Effector memory CD4-positive, alpha-beta T cell (primary cell): ENCODE measurements around the gene RNF181.
A peak's percentile ranks its signal among the peaks of the same experiment; 100 is the strongest.

Experiments used
- DNase-seq, 3 donors: peaks; one replicate each; pipeline ENCODE4 v3.0.0-alpha.2; 2020
- H3K27ac ChIP-seq: 2 replicates; pipeline ENCODE4 v1.7.0; 2013; ENCODE audit warnings: mild to moderate bottlenecking, low read length, moderate library complexity; ENCODE audit not compliant: insufficient read depth, poor library complexity, severe bottlenecking
- H3K27me3 ChIP-seq: replicated peaks from 2 replicates; pipeline ENCODE4 v1.7.0; 2013; ENCODE audit warnings: mild to moderate bottlenecking, low read length; ENCODE audit not compliant: insufficient read depth, control insufficient read depth, poor library complexity, severe bottlenecking
- H3K36me3 ChIP-seq: 2 replicates; pipeline ENCODE4 v1.7.0; 2013; ENCODE audit warnings: mild to moderate bottlenecking, low read length, moderate library complexity; ENCODE audit not compliant: control insufficient read depth, insufficient read depth
- H3K4me1 ChIP-seq: 2 replicates; pipeline ENCODE4 v1.7.0; 2013; ENCODE audit warnings: low read length, mild to moderate bottlenecking; ENCODE audit not compliant: control insufficient read depth, insufficient read depth, poor library complexity, severe bottlenecking
- H3K4me3 ChIP-seq: 2 replicates; pipeline ENCODE4 v1.7.0; 2013; ENCODE audit warnings: low read length, low read depth, mild to moderate bottlenecking; ENCODE audit not compliant: insufficient read depth, poor library complexity, severe bottlenecking
- H3K9me3 ChIP-seq: 2 replicates; pipeline ENCODE4 v1.7.0; 2013; ENCODE audit warnings: mild to moderate bottlenecking, low read length, moderate library complexity; ENCODE audit not compliant: control insufficient read depth

The RNF181 gene

DNA sequence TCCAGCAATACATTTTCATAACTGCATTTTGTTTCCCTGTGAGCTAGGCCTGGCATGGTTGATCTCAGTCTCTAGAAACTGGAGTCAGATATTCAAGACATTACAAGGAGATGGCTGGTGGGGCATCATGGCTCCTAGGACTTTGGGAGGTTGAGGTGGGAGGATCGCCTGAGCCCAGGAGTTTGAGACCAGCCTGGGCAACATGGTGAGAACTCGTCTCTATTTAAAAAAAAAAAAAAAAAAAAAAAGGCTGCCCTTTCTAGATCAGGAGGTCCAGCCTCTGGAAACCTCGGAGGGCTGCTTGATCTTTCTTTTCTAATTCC, 18.5 kb upstream of the RNF181 start:
- no peak for DNase-seq
- Histone ChIP-seq H3K36me3 (peaks cover 9% of the 10 kb centered on the region), H3K9me3 (no peaks in the 10 kb centered on the region), H3K27ac (peak overlapping the region; percentile 65), H3K27me3 (no peaks in the 10 kb centered on the region), H3K4me3 (peak overlapping the region; percentile 76), H3K4me1 (peaks cover 20% of the 10 kb centered on the region)

- H3K27ac ChIP-seq: peak within 1 kb of the TSS; percentile 65
- peak; percentile 37 to 57 (median 46) for DNase-seq
These were observed 17.9 kb upstream of the RNF181 start, which contains the start of gene VAMP8 for GRCh38 chr2:85577386-85578242. Gene VAMP8 (plus strand): TSS chr2:85577586. CDS start chr2:85577647, 61 bp downstream.

GRCh38 chr2:85578243-85579180, 17.0 kb upstream of the RNF181 start:
- Histone ChIP-seq H3K36me3 (peaks cover 13% of the 10 kb centered on the region), H3K27ac (peak overlapping the region; percentile 65), H3K9me3 (no peaks in the 10 kb centered on the region), H3K4me1 (peaks cover 20% of the 10 kb centered on the region), H3K27me3 (no peaks in the 10 kb centered on the region), H3K4me3 (peak overlapping the region; percentile 76)
- DNase-seq: no peak

More at GRCh38 chr2:85577386-85578242, 17.9 kb upstream of the RNF181 start, which contains the start of gene VAMP8:
- Histone ChIP-seq H3K9me3 (no peaks in the 10 kb centered on the region), H3K4me1 (peaks cover 20% of the 10 kb centered on the region), H3K27me3 (no peaks in the 10 kb centered on the region), H3K36me3 (peaks cover 13% of the 10 kb centered on the region), H3K4me3 (peak within 1 kb of the TSS; percentile 76)

DNA sequence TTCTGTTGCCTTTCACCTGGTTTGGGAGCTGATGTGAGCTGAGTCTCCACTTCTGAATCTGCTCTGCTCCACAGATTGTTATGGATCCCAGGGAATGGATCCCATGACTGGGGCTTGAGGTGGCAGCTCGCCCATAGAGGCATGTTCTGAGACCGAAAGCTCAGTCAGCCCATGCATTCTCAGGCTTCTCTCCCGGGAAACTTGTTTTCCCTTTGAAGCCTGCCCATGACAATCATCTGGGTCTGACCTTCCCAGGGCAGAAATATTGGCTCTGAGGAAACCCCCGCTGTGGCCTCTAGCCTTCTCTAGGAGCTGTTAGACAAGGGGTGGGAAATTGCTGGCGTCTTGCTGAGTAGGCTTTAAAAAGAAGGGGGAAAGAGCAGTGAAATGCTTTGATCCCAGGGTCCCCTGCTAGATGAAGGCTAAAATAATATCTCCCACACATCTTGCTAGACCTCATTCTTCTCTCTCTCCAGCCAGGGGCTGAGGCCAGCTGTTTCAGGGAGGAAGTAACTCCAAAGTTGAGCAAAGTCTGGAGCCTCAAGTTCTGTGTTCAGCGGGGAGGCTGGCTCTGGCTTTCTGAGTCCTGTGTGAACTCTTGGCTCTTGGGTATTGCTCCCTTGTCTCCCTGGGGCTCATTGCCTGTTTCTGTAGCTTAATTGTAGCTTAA, 16.1 kb upstream of the RNF181 start:
- Histone ChIP-seq H3K9me3 (no peaks in the 10 kb centered on the region), H3K4me1 (peaks cover 20% of the 10 kb centered on the region), H3K27ac (peak overlapping the region; percentile 65), H3K36me3 (peaks cover 13% of the 10 kb centered on the region), H3K4me3 (peak overlapping the region; percentile 76), H3K27me3 (no peaks in the 10 kb centered on the region)
- DNase-seq: no peak

GRCh38 chr2:85580206-85580605, 15.3 kb upstream of the RNF181 start:
- Histone ChIP-seq H3K36me3 (peaks cover 13% of the 10 kb centered on the region), H3K4me1 (peaks cover 25% of the 10 kb centered on the region), H3K27me3 (no peaks in the 10 kb centered on the region), H3K27ac (no peak overlapping the region), H3K9me3 (no peaks in the 10 kb centered on the region), H3K4me3 (no peak overlapping the region)
- no peak for DNase-seq

- no peaks in the 10 kb centered on the region for H3K9me3 ChIP-seq
- H3K36me3 ChIP-seq: peaks cover 13% of the 10 kb centered on the region
- no peaks in the 10 kb centered on the region for H3K27me3 ChIP-seq
- no peak overlapping the region for H3K4me3 ChIP-seq
- DNase-seq: no peak
- H3K4me1 ChIP-seq: peaks cover 23% of the 10 kb centered on the region
- H3K27ac ChIP-seq: no peak overlapping the region
These were observed 13.1 kb upstream of the RNF181 start for GRCh38 chr2:85582492-85582891.

DNA sequence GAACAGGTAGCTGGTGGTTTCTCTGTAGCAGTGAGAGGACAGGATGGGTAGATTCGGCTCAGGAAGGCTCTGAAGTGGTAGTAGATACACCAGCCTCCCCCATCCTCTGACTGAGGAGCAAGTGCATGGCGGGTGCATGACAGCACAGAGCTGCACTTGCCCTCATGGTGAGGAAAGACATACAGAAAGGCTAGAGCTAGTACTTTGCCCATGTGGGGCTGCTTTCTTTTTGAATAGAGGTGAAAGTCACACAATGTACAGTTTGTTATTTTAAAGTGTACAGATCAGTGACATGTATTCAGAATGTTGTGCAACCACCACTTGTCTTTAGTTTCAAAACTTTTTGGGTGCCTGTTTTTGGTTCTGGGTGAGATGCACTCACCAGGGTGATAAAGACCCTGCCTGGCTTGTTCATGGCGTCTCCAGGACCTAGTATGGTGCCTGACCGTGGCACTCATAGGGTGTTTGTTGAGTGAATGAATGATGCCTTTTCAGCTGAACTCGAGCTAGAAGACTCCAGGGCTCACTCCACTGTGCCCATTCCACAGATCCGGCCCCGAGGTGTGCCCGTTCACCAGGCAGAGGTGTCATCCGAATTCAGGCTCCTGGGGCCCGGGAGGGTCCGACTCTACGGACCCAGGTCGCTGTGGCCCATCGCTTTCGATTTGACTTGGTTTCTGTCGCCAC, 11.7 kb upstream of the RNF181 start:
- Histone ChIP-seq H3K4me1 (peaks cover 20% of the 10 kb centered on the region), H3K36me3 (peaks cover 13% of the 10 kb centered on the region), H3K9me3 (no peaks in the 10 kb centered on the region), H3K27ac (peak overlapping the region; percentile 72), H3K27me3 (no peaks in the 10 kb centered on the region), H3K4me3 (peak overlapping the region; percentile 65)
- DNase-seq: no peak

GRCh38 chr2:85584354-85584856, 11.1 kb upstream of the RNF181 start, which contains the start of gene VAMP5:
Gene VAMP5 (plus strand): TSS chr2:85584431. CDS start chr2:85584491, 60 bp downstream.
- Histone ChIP-seq H3K4me1 (peaks cover 14% of the 10 kb centered on the region), H3K27ac (peak within 1 kb of the TSS; percentile 72), H3K27me3 (no peaks in the 10 kb centered on the region), H3K4me3 (peak within 1 kb of the TSS; percentile 65), H3K9me3 (no peaks in the 10 kb centered on the region), H3K36me3 (peaks cover 13% of the 10 kb centered on the region)
- DNase-seq: peak; percentile 12 to 32 (median 25)
